Stimulated activated CD8-positive, alpha-beta memory T cell treated with anti-CD3 and anti-CD28 coated beads, Interleukin-15, amount 100 ng/mL, for 48 hours (primary cell): ENCODE data around the gene ZNF175.
"Not testable (repeated sequence)": the region's sequence is repeated elsewhere in the genome, so short reads cannot be mapped to it uniquely, and the experiment has no call there.

Source experiments
- DNase-seq, 2 donors: peaks; one replicate each; pipeline ENCODE4 v3.0.0-alpha.2; 2020; ENCODE audit warnings: low read depth in 2 of 2

The ZNF175 gene

GRCh38 chr19:51628153-51628939 lies 57.3 kb downstream of the ZNF175 start:
- no peak for DNase-seq

- DNase-seq: not testable (repeated sequence)
These were observed 59.2 kb downstream of the ZNF175 start, which contains the start of gene SIGLEC5 for GRCh38 chr19:51630315-51630714. Gene SIGLEC5 (minus strand): TSS chr19:51630401. CDS start chr19:51630335, 66 bp downstream.

GRCh38 chr19:51632126-51632525 lies 61.0 kb downstream of the ZNF175 start:
- DNase-seq: no peak

- no peak for DNase-seq
These were observed 66.4 kb downstream of the ZNF175 start for GRCh38 chr19:51637362-51637978.

- no peak for DNase-seq
These were observed 68.8 kb downstream of the ZNF175 start for GRCh38 chr19:51639916-51640315.

GRCh38 chr19:51640386-51640785 lies 69.3 kb downstream of the ZNF175 start:
- no peak for DNase-seq

GRCh38 chr19:51641648-51642047 lies 70.6 kb downstream of the ZNF175 start:
- DNase-seq: no peak
